Suprapubic skin (tissue), 4 donors: ENCODE data around the gene MBD2. TPM values are rescaled to one million over a fixed set of nuclear protein-coding genes. Genes with fewer than 3 reads are reported as not detected.

ENCODE experiments used
- DNase-seq, 2 donors: peaks; one replicate each; pipeline ENCODE4 v3.0.0-alpha.2; 2019; ENCODE audit warnings: low spot score in 2 of 2
- H3K27ac ChIP-seq: fragments of 200-600 bp; sonication (generic); one replicate; pipeline ENCODE4 v1.5.1; 2019
- H3K27me3 ChIP-seq: fragments of 200-600 bp; sonication (generic); one replicate; pipeline ENCODE4 v1.5.1; 2019
- H3K36me3 ChIP-seq: fragments of 200-600 bp; sonication (generic); one replicate; pipeline ENCODE4 v1.5.1; 2019
- H3K4me1 ChIP-seq: fragments of 200-600 bp; sonication (generic); one replicate; pipeline ENCODE4 v1.5.1; 2019
- H3K4me3 ChIP-seq: fragments of 200-600 bp; sonication (generic); one replicate; pipeline ENCODE4 v1.5.1; 2019; ENCODE audit warnings: mild to moderate bottlenecking
- H3K9me3 ChIP-seq: fragments of 200-600 bp; sonication (generic); one replicate; pipeline ENCODE4 v1.5.1; 2019
- EP300 ChIP-seq: sonication (generic); formaldehyde crosslinking; IDR thresholded peaks from one replicate; pipeline ENCODE4 v1.6.1; 2017; ENCODE audit warnings: antibody characterized with exemption
- POLR2A ChIP-seq, 2 donors: fragments of 450-650 bp; IDR thresholded peaks; one replicate each; pipeline ENCODE4 v1.6.1; 2017; ENCODE audit warnings: antibody characterized with exemption in 2 of 2, mild to moderate bottlenecking in 2 of 2, moderate library complexity in 2 of 2
- POLR2AphosphoS5 ChIP-seq, 3 donors: sonication (generic); formaldehyde crosslinking; IDR thresholded peaks; one replicate each; pipeline ENCODE4 v1.6.1; 2017; ENCODE audit warnings: antibody characterized with exemption in 3 of 3
- WGBS: methylation state at CpG from one replicate; pipeline ENCODE4 v1.1.5; 2018; 5-methylcytosine and 5-hydroxymethylcytosine counted together
- total RNA-seq, 4 donors: library from RNA; depleted of rRNA; stranded (reverse); fragments of >200 nt; gene quantifications; one replicate each; pipeline ENCODE4 v1.1.0, GENCODE V29; 2016
- TF ChIP-seq, protein P1 (sequence below), 2 donors: fragments of 200-600 bp in 1 of 2; fragments of 450-650 bp in 1 of 2; sonication (generic) in 1 of 2; IDR thresholded peaks; one replicate each; pipeline ENCODE4 v1.5.1; 2016 to 2019; ENCODE audit warnings: antibody characterized with exemption in 2 of 2, mild to moderate bottlenecking in 1 of 2, moderate library complexity in 1 of 2

MBD2 gene
- total RNA-seq, 4 donors from 2014 or later, result 40.8 to 55.8 (median 45.0) TPM

DNA sequence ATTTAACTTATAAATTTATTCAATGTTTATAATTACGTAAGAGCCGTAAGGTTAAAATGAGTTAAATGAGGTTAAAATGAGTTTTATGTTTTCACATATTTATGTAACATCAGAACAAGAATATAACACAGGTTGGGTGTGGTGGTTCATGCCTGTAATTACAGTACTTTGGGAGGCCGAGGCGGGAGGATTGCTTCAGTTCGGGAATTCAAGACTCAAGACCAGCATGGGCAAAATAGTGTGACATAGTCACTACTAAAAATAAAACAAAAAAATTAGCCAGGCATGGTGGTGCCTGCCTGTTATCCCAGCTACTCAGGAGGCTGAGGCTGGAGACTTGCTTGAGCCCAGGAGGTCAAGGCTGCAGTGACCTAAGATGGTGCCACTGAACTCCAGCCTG, 9.3 kb upstream of the MBD2 start:
- WGBS, result 71% methylated on average over 5 of the region's 5 CpGs
- H3K9me3 ChIP-seq, result no peaks in the 10 kb centered on the region
- H3K27me3 ChIP-seq, result no peaks in the 10 kb centered on the region
- no peak for DNase-seq
- no peak overlapping the region for H3K27ac ChIP-seq
- H3K4me1 ChIP-seq, result peaks cover 8% of the 10 kb centered on the region
- TF ChIP-seq POLR2AphosphoS5 (IDR thresholded peaks at IDR 0.05) (no peak), EP300 (no peak), POLR2A (IDR thresholded peaks at IDR 0.05) (no peak)
- TF ChIP-seq, protein P1, sequence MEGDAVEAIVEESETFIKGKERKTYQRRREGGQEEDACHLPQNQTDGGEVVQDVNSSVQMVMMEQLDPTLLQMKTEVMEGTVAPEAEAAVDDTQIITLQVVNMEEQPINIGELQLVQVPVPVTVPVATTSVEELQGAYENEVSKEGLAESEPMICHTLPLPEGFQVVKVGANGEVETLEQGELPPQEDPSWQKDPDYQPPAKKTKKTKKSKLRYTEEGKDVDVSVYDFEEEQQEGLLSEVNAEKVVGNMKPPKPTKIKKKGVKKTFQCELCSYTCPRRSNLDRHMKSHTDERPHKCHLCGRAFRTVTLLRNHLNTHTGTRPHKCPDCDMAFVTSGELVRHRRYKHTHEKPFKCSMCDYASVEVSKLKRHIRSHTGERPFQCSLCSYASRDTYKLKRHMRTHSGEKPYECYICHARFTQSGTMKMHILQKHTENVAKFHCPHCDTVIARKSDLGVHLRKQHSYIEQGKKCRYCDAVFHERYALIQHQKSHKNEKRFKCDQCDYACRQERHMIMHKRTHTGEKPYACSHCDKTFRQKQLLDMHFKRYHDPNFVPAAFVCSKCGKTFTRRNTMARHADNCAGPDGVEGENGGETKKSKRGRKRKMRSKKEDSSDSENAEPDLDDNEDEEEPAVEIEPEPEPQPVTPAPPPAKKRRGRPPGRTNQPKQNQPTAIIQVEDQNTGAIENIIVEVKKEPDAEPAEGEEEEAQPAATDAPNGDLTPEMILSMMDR (IDR thresholded peaks at IDR 0.05), result no peak
- H3K36me3 ChIP-seq, result no peaks in the 10 kb centered on the region
- no peak overlapping the region for H3K4me3 ChIP-seq

DNA sequence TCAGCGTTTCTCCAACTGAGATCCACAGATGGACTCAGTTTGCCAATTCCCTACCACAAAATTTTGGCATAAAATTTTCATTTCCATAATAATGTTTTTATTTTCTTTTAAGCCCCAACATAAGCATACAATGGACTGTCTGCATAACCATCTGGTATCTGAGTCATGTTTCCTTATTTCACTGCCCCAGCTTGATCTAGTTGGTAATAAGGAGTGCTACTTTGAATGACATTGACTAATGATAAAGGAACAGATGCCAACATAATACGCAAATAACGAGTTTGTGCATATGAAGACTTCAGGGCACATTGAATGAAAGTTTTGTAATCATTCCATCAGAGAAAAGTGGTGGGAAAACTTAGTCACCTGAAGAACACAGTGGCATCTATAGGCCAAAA, 8.8 kb upstream of the MBD2 start:
- Histone ChIP-seq H3K4me1 (peaks cover 6% of the 10 kb centered on the region), H3K27me3 (no peaks in the 10 kb centered on the region), H3K4me3 (no peak overlapping the region), H3K36me3 (no peaks in the 10 kb centered on the region), H3K27ac (peak overlapping the region; percentile 28), H3K9me3 (no peaks in the 10 kb centered on the region)
- TF ChIP-seq POLR2AphosphoS5 (IDR thresholded peaks at IDR 0.05) (no peak), EP300 (no peak), POLR2A (IDR thresholded peaks at IDR 0.05) (no peak)
- TF ChIP-seq, protein P1 (IDR thresholded peaks at IDR 0.05), result no peak
- DNase-seq, result no peak
- WGBS, result 50% methylated on average over 3 of the region's 3 CpGs

DNA sequence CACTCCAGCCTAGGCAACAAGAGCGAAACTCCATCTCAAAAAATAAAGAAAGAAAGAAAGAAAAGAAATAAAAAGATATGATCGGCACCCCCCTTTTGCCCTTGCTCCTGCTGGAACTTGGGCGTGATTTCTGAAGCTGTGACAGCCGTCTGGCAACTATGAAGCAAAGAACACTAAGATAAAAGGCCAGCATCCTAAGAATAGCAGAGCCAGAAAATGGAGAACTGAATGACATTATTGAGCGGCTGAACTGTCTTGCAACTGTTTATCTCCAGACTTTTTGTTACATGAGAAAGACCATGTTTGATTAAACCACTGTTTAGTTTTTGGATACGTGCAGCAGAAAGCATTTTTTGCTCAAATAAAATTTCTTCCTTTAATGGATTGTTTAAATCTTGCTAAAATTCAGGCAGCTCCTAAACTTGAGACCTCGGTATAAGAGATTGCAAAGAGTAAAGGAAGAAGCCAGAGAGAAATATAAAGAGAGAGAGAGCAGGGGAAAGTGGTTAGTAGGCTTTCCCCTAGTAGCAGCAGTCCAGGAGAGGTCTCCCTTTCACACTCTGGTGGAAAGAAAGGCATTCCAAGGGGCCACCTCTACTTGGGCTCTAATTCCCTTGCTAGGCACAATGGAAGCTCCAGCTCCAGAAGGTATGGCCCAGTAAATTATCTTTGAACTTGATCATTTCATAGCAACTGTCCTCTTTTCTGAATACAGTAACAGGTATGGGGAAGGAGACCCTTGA, 8.2 kb upstream of the MBD2 start:
- H3K27me3 ChIP-seq, result no peaks in the 10 kb centered on the region
- peaks cover 6% of the 10 kb centered on the region for H3K4me1 ChIP-seq
- no peaks in the 10 kb centered on the region for H3K9me3 ChIP-seq
- H3K27ac ChIP-seq, result peak overlapping the region; percentile 28
- no peak overlapping the region for H3K4me3 ChIP-seq
- no peaks in the 10 kb centered on the region for H3K36me3 ChIP-seq
- no peak for DNase-seq
- TF ChIP-seq EP300, result no peak
- no peak for TF ChIP-seq POLR2A (IDR thresholded peaks at IDR 0.05)
- no peak for TF ChIP-seq POLR2AphosphoS5 (IDR thresholded peaks at IDR 0.05)
- TF ChIP-seq, protein P1 (IDR thresholded peaks at IDR 0.05), result no peak
- WGBS, result 85% methylated on average over 7 of the region's 7 CpGs

DNA sequence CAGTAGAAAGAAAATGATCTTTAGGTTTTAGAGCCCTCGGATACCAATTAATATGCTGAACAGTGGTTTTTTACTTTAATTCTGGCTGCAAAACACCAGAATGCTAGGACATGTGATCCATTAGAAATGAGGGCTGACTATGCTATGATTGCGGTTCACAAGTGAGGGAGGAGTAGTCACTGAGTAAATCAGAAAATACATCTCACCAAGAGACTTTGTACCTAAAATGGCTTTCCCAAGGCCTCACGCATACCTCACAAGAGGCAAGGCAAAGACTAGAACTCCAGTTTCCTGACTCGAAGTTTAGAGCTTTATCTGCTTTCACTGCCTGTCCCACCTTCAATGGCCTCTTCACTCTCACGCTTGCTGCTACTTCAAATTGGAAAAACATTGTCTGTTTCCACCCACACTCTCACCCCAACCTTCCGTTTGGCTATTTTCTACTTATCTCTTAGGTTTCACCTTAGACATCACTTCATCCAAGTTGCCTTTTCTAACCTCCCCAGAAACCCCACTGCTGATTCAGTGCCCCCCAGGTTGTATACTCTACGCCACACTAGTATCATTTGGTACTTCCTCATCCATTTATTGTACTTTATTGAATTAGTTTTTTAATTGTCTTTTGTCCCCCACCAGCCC, 5.1 kb upstream of the MBD2 start:
- DNase-seq, result no peak
- WGBS, result 80% methylated on average over 7 of the region's 7 CpGs
- TF ChIP-seq, protein P1 (IDR thresholded peaks at IDR 0.05), result no peak
- TF ChIP-seq POLR2AphosphoS5 (IDR thresholded peaks at IDR 0.05) (no peak), EP300 (no peak), POLR2A (IDR thresholded peaks at IDR 0.05) (no peak)
- no peak overlapping the region for H3K27ac ChIP-seq
- no peak overlapping the region for H3K4me3 ChIP-seq
- no peaks in the 10 kb centered on the region for H3K9me3 ChIP-seq
- no peaks in the 10 kb centered on the region for H3K36me3 ChIP-seq
- H3K4me1 ChIP-seq, result peaks cover 11% of the 10 kb centered on the region
- no peaks in the 10 kb centered on the region for H3K27me3 ChIP-seq

DNA sequence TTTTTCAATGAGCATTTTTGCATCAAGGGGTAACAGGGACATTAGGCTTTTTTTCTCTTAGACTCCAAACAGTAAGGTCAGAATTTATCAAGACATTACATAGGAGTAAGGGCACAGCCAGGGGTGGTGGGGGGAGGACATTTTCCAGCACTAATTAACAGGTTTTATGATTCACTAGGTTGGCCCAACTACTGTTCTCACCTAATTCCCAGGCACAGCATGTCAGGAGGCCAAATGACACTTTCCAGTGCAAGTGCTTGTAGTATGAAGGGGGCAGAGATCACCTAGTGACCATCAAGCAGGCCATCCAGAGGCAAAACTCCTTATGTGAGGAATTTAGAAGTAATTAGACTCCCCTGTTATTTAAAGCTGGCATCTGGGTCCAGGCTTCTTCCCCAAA, 3.9 kb upstream of the MBD2 start:
- H3K9me3 ChIP-seq, result no peaks in the 10 kb centered on the region
- peaks cover 13% of the 10 kb centered on the region for H3K4me1 ChIP-seq
- no peak for DNase-seq
- H3K27me3 ChIP-seq, result no peaks in the 10 kb centered on the region
- H3K4me3 ChIP-seq, result no peak overlapping the region
- H3K27ac ChIP-seq, result no peak overlapping the region
- H3K36me3 ChIP-seq, result no peaks in the 10 kb centered on the region
- TF ChIP-seq POLR2AphosphoS5 (IDR thresholded peaks at IDR 0.05) (no peak), EP300 (no peak), POLR2A (IDR thresholded peaks at IDR 0.05) (no peak)
- TF ChIP-seq, protein P1 (IDR thresholded peaks at IDR 0.05), result no peak
